PC-3 (cell line): ENCODE data around the gene CASP7. TPM values are rescaled to one million over a fixed set of nuclear protein-coding genes. Genes with fewer than 3 reads are reported as not detected.

Experiments
- ATAC-seq: fragments of 200-7000 bp; cut with Tn5 transposase; 2 replicates; pipeline ENCODE4 v1.9.1; 2020; ENCODE audit warnings: mild to moderate bottlenecking, moderate library complexity
- Bru-seq: library from RNA; stranded (reverse); fragments of 400-500 nt; gene quantifications from one replicate; lab custom pipeline; 2021; lab: Mats Ljungman, UMichigan
- BruChase-seq, 2 experiments: library from RNA; stranded (reverse); fragments of 400-500 nt; gene quantifications; one replicate each; lab custom pipeline; 2021; lab: Mats Ljungman, UMichigan
- BruUV-seq: library from RNA; stranded (reverse); fragments of 400-500 nt; replicated peaks from 2 replicates; lab custom pipeline; 2021; lab: Mats Ljungman, UMichigan
- CTCF ChIA-PET: fragments of 300-600 bp; sonication (Branson Sonifier 250); formaldehyde crosslinking; loops from one replicate; lab custom pipeline; 2022; ENCODE audit warnings: antibody characterized with exemption; lab: Charles Lee
- POLR2A ChIA-PET: fragments of 300-600 bp; sonication (Branson Sonifier 250); formaldehyde crosslinking; loops from one replicate; lab custom pipeline; 2022; ENCODE audit warnings: antibody characterized with exemption; ENCODE audit not compliant: unreplicated experiment; lab: Charles Lee
- DNase-seq: peaks from one replicate; pipeline ENCODE4 v3.0.0-alpha.2; 2015
- H2AFZ ChIP-seq: fragments of 300-600 bp; sonication (generic); 2 replicates; pipeline ENCODE4 v1.6.0; 2016; ENCODE audit warnings: antibody characterized with exemption, low read length
- H3F3A ChIP-seq: fragments of 300-600 bp; sonication (generic); one replicate; pipeline ENCODE4 v1.6.0; 2017; ENCODE audit warnings: antibody characterized with exemption, low read length, control low read depth, mild to moderate bottlenecking; ENCODE audit not compliant: unreplicated experiment
- H3K27ac ChIP-seq: fragments of 300-600 bp; sonication (generic); 2 replicates; pipeline ENCODE4 v1.5.1; 2016; ENCODE audit warnings: mild to moderate bottlenecking, low read length
- H3K27me3 ChIP-seq: fragments of 300-600 bp; sonication (generic); 2 replicates; pipeline ENCODE4 v1.6.1; 2016; ENCODE audit warnings: low read length, mixed read lengths
- H3K36me3 ChIP-seq: fragments of 300-600 bp; sonication (generic); 2 replicates; pipeline ENCODE4 v1.6.1; 2016; ENCODE audit warnings: low read depth, mixed run types, low read length, mixed read lengths
- H3K4me1 ChIP-seq: fragments of 300-600 bp; sonication (generic); 2 replicates; pipeline ENCODE4 v1.5.1; 2016; ENCODE audit warnings: low read length; ENCODE audit not compliant: insufficient read depth
- H3K4me2 ChIP-seq: fragments of 300-600 bp; sonication (generic); 2 replicates; pipeline ENCODE4 v1.6.0; 2016; ENCODE audit warnings: low read length
- H3K4me3 ChIP-seq: fragments of 300-600 bp; sonication (generic); 2 replicates; pipeline ENCODE4 v1.5.1; 2016; ENCODE audit warnings: mild to moderate bottlenecking, low read length, mixed read lengths
- H3K79me2 ChIP-seq: fragments of 300-600 bp; sonication (generic); 2 replicates; pipeline ENCODE4 v1.6.1; 2017; ENCODE audit warnings: low read length, mixed read lengths
- H3K9ac ChIP-seq: fragments of 300-600 bp; sonication (generic); 2 replicates; pipeline ENCODE4 v1.6.0; 2016; ENCODE audit warnings: mild to moderate bottlenecking, low read length
- H3K9me2 ChIP-seq: fragments of 300-600 bp; sonication (generic); replicated peaks from 2 replicates; pipeline ENCODE4 v1.6.1; 2016; ENCODE audit warnings: mixed run types, low read length, mixed read lengths
- H3K9me3 ChIP-seq: fragments of 300-600 bp; sonication (generic); 2 replicates; pipeline ENCODE4 v1.6.1; 2016; ENCODE audit warnings: low read length, mixed read lengths
- H4K20me1 ChIP-seq: fragments of 300-600 bp; sonication (generic); 2 replicates; pipeline ENCODE4 v1.6.1; 2016; ENCODE audit warnings: low read length, mixed read lengths
- CTCF ChIP-seq: fragments of 300-600 bp; sonication (generic); conservative IDR thresholded peaks from 2 replicates; pipeline ENCODE4 v1.5.1; 2017; ENCODE audit warnings: antibody characterized with exemption, low read depth, mild to moderate bottlenecking, low read length
- EZH2 ChIP-seq: fragments of 300-600 bp; sonication (generic); IDR thresholded peaks from one replicate; pipeline ENCODE4 v1.6.1; 2017; ENCODE audit warnings: antibody characterized with exemption, mild to moderate bottlenecking, low read length; ENCODE audit not compliant: unreplicated experiment
- EZH2phosphoT487 ChIP-seq: fragments of 300-600 bp; sonication (generic); IDR thresholded peaks from 2 replicates; pipeline ENCODE4 v1.6.1; 2018; ENCODE audit warnings: mild to moderate bottlenecking, antibody characterized with exemption, low read length, borderline replicate concordance
- intact Hi-C: fragments of 100-400 bp; cut with micrococcal nuclease; formaldehyde crosslinking; loops from 2 replicates; pipeline ENCODE4 v1.9.0; 2023
- long read RNA-seq: library from polyadenylated mRNA; unstranded; transcript quantifications from one replicate; pipeline ENCODE4 v2.0.0, GENCODE V29; 2021; ENCODE audit not compliant: unreplicated experiment
- total RNA-seq: library from RNA; depleted of rRNA; stranded (reverse); fragments of >200 nt; gene quantifications from 2 replicates; pipeline ENCODE4 v1.2.3, GENCODE V29; 2014; rRNA removed

CASP7 gene
- total RNA-seq = 13.2 and 13.7 TPM in 2 replicates
- Bru-seq, nascent RNA = percentile 54 among the genes with signal in this experiment
- BruChase-seq, experiment 1, labeled RNA remaining after a 6-hour chase = percentile 52 among the genes with signal in this experiment
- percentile 53 among the genes with signal in this experiment for BruChase-seq, experiment 2, labeled RNA remaining after a 2-hour chase
- long read RNA-seq, transcript CASP7-203 (7 exons, 2,377 nt) = major isoform, 11 of 19 reads
- long read RNA-seq, partial matches to known transcripts = 2 of 19 reads
- long read RNA-seq, other reads (novel, unspliced or antisense) = 3 of 19 reads

- Histone ChIP-seq H3F3A (no peaks in the 10 kb centered on the region), H3K27me3 (no peaks in the 10 kb centered on the region), H3K36me3 (no peaks in the 10 kb centered on the region; the same call in 1 of the 2 replicates), H3K4me2 (peak within 1 kb of the TSS; percentile 96), H3K9ac (peak within 1 kb of the TSS; percentile 86), H3K9me2 (no peaks in the 10 kb centered on the region), H3K4me1 (0 out of 2 replicates have a peak, but pooled peaks cover 5% of the 10 kb centered on the region), H2AFZ (peak within 1 kb of the TSS; percentile 98), H3K27ac (peak within 1 kb of the TSS; percentile 67), H4K20me1 (no peaks in the 10 kb centered on the region), H3K79me2 (peaks cover 16% of the 10 kb centered on the region; the same call in 1 of the 2 replicates), H3K4me3 (peak within 1 kb of the TSS; percentile 99), H3K9me3 (no peaks in the 10 kb centered on the region)
- no peak for TF ChIP-seq EZH2
- no peak; the same call in 1 of the 2 replicates for TF ChIP-seq CTCF
- no peak for TF ChIP-seq EZH2phosphoT487
- intact Hi-C loops = no loop called here
- ChIA-PET CTCF (interaction anchor here (0.6 kb wide), 2 partner anchors 362 to 364 kb away, joined by 3 to 6 read pairs; no protein-coding TSS in a partner anchor), POLR2A (no interaction called here)
- ATAC-seq (peak; percentile 85), DNase-seq (peak; percentile 72)
- BruUV-seq = no TSS peak
Observed at GRCh38 chr10:113679463-113680189, at the start of gene CASP7. Gene CASP7, plus strand, starts transcription at chr10:113679912. Its CDS starts 17,582 bp downstream, at chr10:113697494.

GRCh38 chr10:113630929-113631533 lies 48.7 kb upstream of the CASP7 start:
- intact Hi-C loops = no loop called here
- Histone ChIP-seq H3K4me1 (no peaks in the 10 kb centered on the region), H3K9me2 (no peaks in the 10 kb centered on the region), H3K9me3 (no peaks in the 10 kb centered on the region), H3K9ac (no peak overlapping the region), H2AFZ (no peak overlapping the region), H3K79me2 (no peaks in the 10 kb centered on the region), H3F3A (no peaks in the 10 kb centered on the region), H3K27me3 (peaks cover 29% of the 10 kb centered on the region), H3K4me2 (no peak overlapping the region), H3K27ac (no peak overlapping the region), H3K36me3 (no peaks in the 10 kb centered on the region), H4K20me1 (no peaks in the 10 kb centered on the region), H3K4me3 (no peak overlapping the region)
- ATAC-seq (no peak), DNase-seq (no peak)
- CTCF ChIA-PET = no interaction called here
- no TSS peak for BruUV-seq
- TF ChIP-seq EZH2 = no peak
- no peak for TF ChIP-seq CTCF
- no peak for TF ChIP-seq EZH2phosphoT487
- POLR2A ChIA-PET = no interaction called here
